ENCODE results near the gene PLPP1. TPM values are rescaled to one million over a fixed set of nuclear protein-coding genes. Genes with fewer than 3 reads are reported as not detected.

Gene PLPP1
- total and polyA plus RNA-seq, 4 experiments from 2014 or later, result 6.1 to 12.4 (median 8.6) TPM

DNA sequence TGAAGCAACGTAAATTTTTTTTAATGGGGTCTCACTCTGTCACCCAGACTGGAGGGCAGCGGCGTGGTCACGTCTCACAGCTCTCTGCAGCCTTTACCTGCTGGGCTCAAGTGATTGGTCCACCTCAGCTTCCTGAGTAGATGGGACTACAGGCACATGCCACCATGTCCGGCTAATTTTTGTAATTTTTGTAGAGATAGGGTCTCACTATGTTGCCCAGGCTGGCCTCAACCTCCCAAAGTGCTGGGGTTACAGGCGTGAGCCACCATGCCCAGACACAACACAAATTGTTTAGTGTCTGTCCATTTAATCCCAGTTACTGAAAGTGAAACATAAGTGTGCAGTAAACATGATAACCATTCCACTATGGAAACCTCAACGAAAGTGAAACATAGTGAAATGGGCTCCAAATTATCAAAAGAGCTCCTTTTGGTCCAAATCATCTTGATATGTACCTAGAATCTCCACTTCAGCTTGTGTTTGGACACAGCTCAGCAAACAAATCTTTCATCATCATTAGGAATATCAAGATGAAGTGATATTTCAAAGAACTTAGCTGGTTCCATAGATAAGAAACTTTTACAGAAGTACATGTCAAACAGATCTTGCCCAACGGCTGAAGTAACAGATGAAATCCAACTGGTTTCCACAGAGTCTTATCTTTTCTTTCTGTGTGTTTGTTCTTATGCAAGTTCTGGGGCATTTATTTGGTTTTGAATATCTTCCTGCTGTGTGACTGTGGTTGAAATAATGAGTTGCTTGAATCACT is 41.2 kb upstream of the PLPP1 start:
- Mint-ChIP-seq H3K36me3 (no peaks in the 10 kb centered on the region), H3K4me3 (peak overlapping the region in 1 of 8 donors; percentile 39), H3K27me3 (peaks cover 1 to 4% of the 10 kb centered on the region in 2 donors), H3K4me1 (peaks cover 0 to 4% (median 0%) of the 10 kb centered on the region in 4 donors), H3K9me3 (no peaks in the 10 kb centered on the region), H3K27ac (no peak overlapping the region)
- H3K9me3 ChIP-seq (ENCODE audit: control insufficient read depth in 1 of 2, low read length in 2 of 2), result no peaks in the 10 kb centered on the region
- no peak for DNase-seq
- CTCF ChIA-PET (ENCODE audit: partially characterized antibody), result no interaction called here
- H3K4me3 ChIP-seq (ENCODE audit: low read length in 2 of 2), result no peak overlapping the region
- no peak overlapping the region for H3K27ac ChIP-seq (ENCODE audit: low read depth, low read length)
- no peaks in the 10 kb centered on the region for H3K27me3 ChIP-seq (ENCODE audit: insufficient read depth, low read length)
- intact Hi-C loops (cut with micrococcal nuclease), result no loop called here
- no peaks in the 10 kb centered on the region for H3K36me3 ChIP-seq (ENCODE audit: insufficient read depth, low read length)
- POLR2A ChIA-PET (ENCODE audit: partially characterized antibody), result no interaction called here
- no peaks in the 10 kb centered on the region for H3K4me1 ChIP-seq (ENCODE audit: insufficient read depth, low read length)

DNA sequence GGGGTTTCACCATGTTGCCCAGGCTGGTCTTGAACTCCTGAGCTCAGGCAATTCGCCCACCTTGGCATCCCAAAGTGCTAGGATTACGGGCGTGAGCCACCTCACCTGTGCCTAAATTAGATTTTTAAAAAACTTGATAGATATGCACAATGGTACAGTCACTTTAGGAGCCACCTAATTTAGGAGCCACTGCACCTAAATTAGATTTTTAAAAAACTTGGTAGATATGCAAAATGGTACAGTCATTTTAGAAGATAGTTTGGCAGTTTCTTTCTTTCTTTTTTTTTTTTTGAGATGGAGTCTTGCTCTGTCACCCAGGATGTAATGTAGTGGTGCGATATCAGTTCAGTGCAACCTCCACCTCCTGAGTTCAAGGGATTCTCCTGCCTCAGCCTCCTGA is 37.8 kb upstream of the PLPP1 start:
- no peaks in the 10 kb centered on the region for H3K4me1 ChIP-seq (ENCODE audit: insufficient read depth, low read length)
- Mint-ChIP-seq H3K9me3 (no peaks in the 10 kb centered on the region), H3K4me1 (peaks cover 0 to 2% (median 0%) of the 10 kb centered on the region in 4 donors), H3K27ac (no peak overlapping the region), H3K27me3 (peaks cover 1 to 3% of the 10 kb centered on the region in 2 donors), H3K36me3 (no peaks in the 10 kb centered on the region), H3K4me3 (no peak overlapping the region)
- no peak for DNase-seq
- no peaks in the 10 kb centered on the region for H3K9me3 ChIP-seq (ENCODE audit: control insufficient read depth in 1 of 2, low read length in 2 of 2)
- intact Hi-C loops (cut with micrococcal nuclease), result no loop called here
- H3K4me3 ChIP-seq (ENCODE audit: low read length in 2 of 2), result no peak overlapping the region
- H3K27ac ChIP-seq (ENCODE audit: low read depth, low read length), result no peak overlapping the region
- CTCF ChIA-PET (ENCODE audit: partially characterized antibody), result no interaction called here
- no peaks in the 10 kb centered on the region for H3K27me3 ChIP-seq (ENCODE audit: insufficient read depth, low read length)
- H3K36me3 ChIP-seq (ENCODE audit: insufficient read depth, low read length), result no peaks in the 10 kb centered on the region
- POLR2A ChIA-PET (ENCODE audit: partially characterized antibody), result no interaction called here

DNA sequence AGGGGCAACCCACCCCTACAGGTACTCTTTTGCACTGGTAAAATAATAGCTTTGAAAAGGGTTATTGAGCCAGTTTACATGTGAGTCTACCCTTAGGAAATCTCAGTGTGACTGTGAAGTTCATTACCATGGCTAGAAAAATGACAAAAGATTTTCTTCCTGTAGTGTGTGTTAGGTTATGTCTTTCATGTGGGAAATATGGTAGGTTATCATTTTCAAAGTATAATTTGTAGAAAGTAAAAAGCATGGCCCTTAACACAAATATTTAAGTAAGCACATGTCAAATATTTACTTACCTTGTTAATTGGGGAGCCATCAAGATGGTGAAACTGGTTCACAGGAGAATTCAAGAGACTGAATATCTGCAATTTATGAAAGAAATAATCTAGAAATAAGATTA is 37.3 kb upstream of the PLPP1 start:
- Histone ChIP-seq H3K4me1 (ENCODE audit: insufficient read depth, low read length) (no peaks in the 10 kb centered on the region), H3K4me3 (ENCODE audit: low read length in 2 of 2) (no peak overlapping the region), H3K9me3 (ENCODE audit: control insufficient read depth in 1 of 2, low read length in 2 of 2) (no peaks in the 10 kb centered on the region), H3K36me3 (ENCODE audit: insufficient read depth, low read length) (no peaks in the 10 kb centered on the region), H3K27me3 (ENCODE audit: insufficient read depth, low read length) (no peaks in the 10 kb centered on the region), H3K27ac (ENCODE audit: low read depth, low read length) (no peak overlapping the region)
- Mint-ChIP-seq H3K27ac (no peak overlapping the region), H3K4me1 (peaks cover 0 to 2% (median 0%) of the 10 kb centered on the region in 4 donors), H3K36me3 (no peaks in the 10 kb centered on the region), H3K4me3 (no peak overlapping the region), H3K9me3 (no peaks in the 10 kb centered on the region), H3K27me3 (peaks cover 1 to 3% of the 10 kb centered on the region in 2 donors)
- DNase-seq, result no peak
- POLR2A ChIA-PET (ENCODE audit: partially characterized antibody), result no interaction called here
- CTCF ChIA-PET (ENCODE audit: partially characterized antibody), result no interaction called here
- intact Hi-C loops (cut with micrococcal nuclease), result no loop called here

DNA sequence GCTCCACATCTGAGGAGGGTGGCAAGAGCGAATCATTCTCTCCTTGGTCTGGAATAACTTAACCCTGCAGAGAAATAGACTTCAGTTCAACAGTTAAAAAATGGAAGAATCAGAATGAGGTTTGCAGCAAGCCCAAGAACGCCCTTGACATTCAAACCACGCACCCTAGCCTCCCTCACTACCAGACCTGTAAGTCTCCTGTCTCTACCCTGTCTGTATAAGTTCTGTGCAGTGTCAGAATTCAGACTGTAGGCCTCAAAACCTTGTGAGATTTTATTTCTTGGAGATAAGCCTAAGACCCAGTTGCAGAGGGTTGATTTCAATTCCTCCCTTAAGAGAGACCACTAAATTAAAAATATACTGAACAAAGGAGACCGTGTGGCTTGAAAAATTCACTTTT is 35.8 kb upstream of the PLPP1 start:
- Mint-ChIP-seq H3K27ac (no peak overlapping the region), H3K27me3 (peaks cover 1 to 3% of the 10 kb centered on the region in 2 donors), H3K4me1 (no peaks in the 10 kb centered on the region), H3K36me3 (no peaks in the 10 kb centered on the region), H3K4me3 (no peak overlapping the region), H3K9me3 (no peaks in the 10 kb centered on the region)
- intact Hi-C loops (cut with micrococcal nuclease), result no loop called here
- ChIA-PET POLR2A (ENCODE audit: partially characterized antibody) (no interaction called here), CTCF (ENCODE audit: partially characterized antibody) (no interaction called here)
- no peak overlapping the region for H3K4me3 ChIP-seq (ENCODE audit: low read length in 2 of 2)
- H3K4me1 ChIP-seq (ENCODE audit: insufficient read depth, low read length), result no peaks in the 10 kb centered on the region
- no peaks in the 10 kb centered on the region for H3K9me3 ChIP-seq (ENCODE audit: control insufficient read depth in 1 of 2, low read length in 2 of 2)
- H3K36me3 ChIP-seq (ENCODE audit: insufficient read depth, low read length), result no peaks in the 10 kb centered on the region
- no peaks in the 10 kb centered on the region for H3K27me3 ChIP-seq (ENCODE audit: insufficient read depth, low read length)
- DNase-seq, result no peak
- no peak overlapping the region for H3K27ac ChIP-seq (ENCODE audit: low read depth, low read length)

DNA sequence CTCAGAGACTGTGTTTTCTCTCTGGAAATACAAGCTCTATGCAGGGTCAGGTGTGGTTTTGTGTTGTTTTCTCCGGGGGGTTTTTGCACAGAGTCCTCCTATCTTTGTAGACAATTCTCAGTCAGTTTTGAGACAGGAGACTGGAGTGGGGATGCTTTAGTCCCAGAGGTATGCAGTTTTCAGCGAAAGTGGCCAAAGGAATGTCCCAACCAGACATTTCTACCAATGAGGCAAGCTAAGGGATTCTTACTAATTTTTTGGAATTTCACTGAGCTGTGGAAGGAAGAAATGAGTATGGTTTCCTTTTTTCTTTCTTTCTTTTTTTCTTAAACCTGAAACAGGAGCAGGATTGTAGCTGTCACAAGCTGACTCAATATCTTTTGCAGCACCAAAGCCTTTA is 35.3 kb upstream of the PLPP1 start:
- POLR2A ChIA-PET (ENCODE audit: partially characterized antibody), result no interaction called here
- DNase-seq, result no peak
- no peak overlapping the region for H3K4me3 Mint-ChIP-seq
- peaks cover 1 to 3% of the 10 kb centered on the region in 2 donors for H3K27me3 Mint-ChIP-seq
- CTCF ChIA-PET (ENCODE audit: partially characterized antibody), result no interaction called here
- H3K27ac Mint-ChIP-seq, result no peak overlapping the region
- no peaks in the 10 kb centered on the region for H3K36me3 ChIP-seq (ENCODE audit: insufficient read depth, low read length)
- no peaks in the 10 kb centered on the region for H3K27me3 ChIP-seq (ENCODE audit: insufficient read depth, low read length)
- H3K4me3 ChIP-seq (ENCODE audit: low read length in 2 of 2), result no peak overlapping the region
- no peaks in the 10 kb centered on the region for H3K36me3 Mint-ChIP-seq
- H3K4me1 Mint-ChIP-seq, result no peaks in the 10 kb centered on the region
- H3K4me1 ChIP-seq (ENCODE audit: insufficient read depth, low read length), result no peaks in the 10 kb centered on the region
- no peak overlapping the region for H3K27ac ChIP-seq (ENCODE audit: low read depth, low read length)
- intact Hi-C loops (cut with micrococcal nuclease), result no loop called here
- no peaks in the 10 kb centered on the region for H3K9me3 Mint-ChIP-seq
- H3K9me3 ChIP-seq (ENCODE audit: control insufficient read depth in 1 of 2, low read length in 2 of 2), result no peaks in the 10 kb centered on the region

GRCh38 chr5:55569513-55569865 is 34.7 kb upstream of the PLPP1 start:
- Histone ChIP-seq H3K4me1 (ENCODE audit: insufficient read depth, low read length) (no peaks in the 10 kb centered on the region), H3K9me3 (ENCODE audit: control insufficient read depth in 1 of 2, low read length in 2 of 2) (no peaks in the 10 kb centered on the region), H3K27ac (ENCODE audit: low read depth, low read length) (no peak overlapping the region), H3K4me3 (ENCODE audit: low read length in 2 of 2) (no peak overlapping the region), H3K27me3 (ENCODE audit: insufficient read depth, low read length) (no peaks in the 10 kb centered on the region), H3K36me3 (ENCODE audit: insufficient read depth, low read length) (no peaks in the 10 kb centered on the region)
- Mint-ChIP-seq H3K4me1 (peaks cover 0 to 2% (median 0%) of the 10 kb centered on the region in 4 donors), H3K27ac (no peak overlapping the region), H3K9me3 (no peaks in the 10 kb centered on the region), H3K36me3 (no peaks in the 10 kb centered on the region), H3K4me3 (no peak overlapping the region), H3K27me3 (peaks cover 1 to 3% of the 10 kb centered on the region in 2 donors)
- CTCF ChIA-PET (ENCODE audit: partially characterized antibody), result no interaction called here
- DNase-seq, result no peak
- intact Hi-C loops (cut with micrococcal nuclease), result no loop called here
- POLR2A ChIA-PET (ENCODE audit: partially characterized antibody), result no interaction called here

GRCh38 chr5:55568654-55569512 is 34.1 kb upstream of the PLPP1 start:
- H3K27me3 Mint-ChIP-seq, result peaks cover 1 to 2% of the 10 kb centered on the region in 2 donors
- no peaks in the 10 kb centered on the region for H3K9me3 Mint-ChIP-seq
- Histone ChIP-seq H3K9me3 (ENCODE audit: control insufficient read depth in 1 of 2, low read length in 2 of 2) (no peaks in the 10 kb centered on the region), H3K27me3 (ENCODE audit: insufficient read depth, low read length) (no peaks in the 10 kb centered on the region), H3K4me1 (ENCODE audit: insufficient read depth, low read length) (no peaks in the 10 kb centered on the region), H3K4me3 (ENCODE audit: low read length in 2 of 2) (no peak overlapping the region), H3K27ac (ENCODE audit: low read depth, low read length) (no peak overlapping the region), H3K36me3 (ENCODE audit: insufficient read depth, low read length) (no peaks in the 10 kb centered on the region)
- H3K36me3 Mint-ChIP-seq, result no peaks in the 10 kb centered on the region
- H3K27ac Mint-ChIP-seq, result no peak overlapping the region
- intact Hi-C loops (cut with micrococcal nuclease), result no loop called here
- ChIA-PET CTCF (ENCODE audit: partially characterized antibody) (no interaction called here), POLR2A (ENCODE audit: partially characterized antibody) (no interaction called here)
- H3K4me1 Mint-ChIP-seq, result peaks cover 0 to 2% (median 0%) of the 10 kb centered on the region in 4 donors
- H3K4me3 Mint-ChIP-seq, result no peak overlapping the region
- DNase-seq, result no peak

Data from CD4-positive, alpha-beta memory T cell (primary cell).